ENCODE results near the gene RABL6.

GRCh38 chr9:136875155-136875554, 67.4 kb downstream of the RABL6 start:
- TF ChIP-seq POLR2A (IDR thresholded peaks at IDR 0.05; ENCODE audit: low read length) (no peak), GATA1 (IDR thresholded peaks at IDR 0.05; ENCODE audit: low read depth, low read length) (no peak)

All from erythroblast (primary cell).